ENCODE results near the gene AIPL1.
A peak's percentile ranks its signal among the peaks of the same experiment; 100 is the strongest.

Gene AIPL1

DNA sequence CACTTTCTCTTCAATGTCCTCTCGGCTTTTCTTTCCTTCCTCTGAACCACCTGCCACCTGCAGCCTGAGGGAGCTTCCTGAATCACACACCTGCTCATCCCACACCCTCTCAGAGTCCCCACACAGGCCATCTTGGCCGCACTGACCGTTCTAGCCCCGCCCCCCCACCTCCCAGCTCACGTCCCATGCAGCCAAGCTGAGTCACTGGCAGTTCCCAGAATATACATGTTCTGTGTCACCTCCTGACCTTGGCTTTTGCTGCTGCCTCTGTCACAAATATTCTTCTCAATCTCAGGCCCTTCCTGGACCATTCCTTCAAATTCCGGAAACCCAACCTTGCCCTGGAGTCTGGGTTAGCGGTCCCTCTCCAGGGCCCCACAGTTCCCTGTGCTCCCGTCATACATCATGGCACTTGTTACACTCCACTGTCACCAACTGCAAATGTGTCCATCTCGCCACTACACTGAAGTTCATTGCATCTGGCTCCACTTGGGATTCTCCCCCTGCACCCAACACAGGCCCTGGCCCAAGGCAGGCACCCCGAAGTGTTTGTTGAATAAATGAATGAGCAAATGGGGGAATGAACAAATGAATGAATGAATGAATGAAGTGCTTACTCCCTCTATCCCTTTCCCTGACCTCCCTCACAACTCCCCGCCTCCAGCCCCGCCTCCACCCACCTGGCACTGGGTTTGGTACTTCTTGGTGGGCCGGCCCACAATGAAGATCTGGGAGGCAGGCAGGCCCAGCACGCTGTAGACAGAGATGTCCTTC lies 22.2 kb upstream of the AIPL1 start:
- no peaks in the 10 kb centered on the region for H3K9me3 ChIP-seq (ENCODE audit: control insufficient read depth, low read length)
- H3K27ac ChIP-seq (ENCODE audit: low read depth, low read length, severe bottlenecking) = no peak overlapping the region
- H3K36me3 ChIP-seq (ENCODE audit: control insufficient read depth, insufficient read depth, low read length) = no peaks in the 10 kb centered on the region
- H3K4me3 ChIP-seq (ENCODE audit: extremely low read depth, insufficient read depth, low read length, poor library complexity, severe bottlenecking) = no peak overlapping the region
- peaks cover 10% of the 10 kb centered on the region for H3K4me1 ChIP-seq (ENCODE audit: control insufficient read depth, insufficient read depth, low read length, poor library complexity, severe bottlenecking)
- WGBS, 2 experiments (ENCODE audit: insufficient coverage in 2 of 2) = 62 to 72% methylated on average over 9 to 12 of the region's 14 CpGs

DNA sequence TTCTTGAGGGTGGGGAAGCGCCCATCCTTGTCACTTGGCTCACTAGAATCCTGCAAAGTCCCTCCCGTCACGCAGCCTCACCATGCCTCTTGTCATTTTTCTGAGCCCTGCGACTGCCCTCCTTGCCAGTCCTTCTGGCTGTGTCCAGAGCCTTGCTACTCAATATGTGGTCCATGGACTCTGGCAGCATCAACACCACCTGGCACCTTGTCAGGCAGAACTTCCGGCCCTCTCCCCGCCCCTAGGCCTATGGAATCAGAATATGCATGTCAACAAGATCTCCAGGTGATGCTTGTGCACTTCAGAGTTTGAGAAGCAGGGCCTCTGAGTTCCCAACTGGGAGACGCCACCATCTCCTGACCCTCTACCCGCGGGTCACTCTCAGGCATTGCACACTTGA lies 21.4 kb upstream of the AIPL1 start:
- H3K9me3 ChIP-seq (ENCODE audit: control insufficient read depth, low read length) = no peaks in the 10 kb centered on the region
- peaks cover 7% of the 10 kb centered on the region for H3K4me1 ChIP-seq (ENCODE audit: control insufficient read depth, insufficient read depth, low read length, poor library complexity, severe bottlenecking)
- 90 to 93% methylated on average over 9 of the region's 9 CpGs for WGBS, 2 experiments (ENCODE audit: insufficient coverage in 2 of 2)
- no peaks in the 10 kb centered on the region for H3K36me3 ChIP-seq (ENCODE audit: control insufficient read depth, insufficient read depth, low read length)
- H3K27ac ChIP-seq (ENCODE audit: low read depth, low read length, severe bottlenecking) = no peak overlapping the region
- H3K4me3 ChIP-seq (ENCODE audit: extremely low read depth, insufficient read depth, low read length, poor library complexity, severe bottlenecking) = no peak overlapping the region

DNA sequence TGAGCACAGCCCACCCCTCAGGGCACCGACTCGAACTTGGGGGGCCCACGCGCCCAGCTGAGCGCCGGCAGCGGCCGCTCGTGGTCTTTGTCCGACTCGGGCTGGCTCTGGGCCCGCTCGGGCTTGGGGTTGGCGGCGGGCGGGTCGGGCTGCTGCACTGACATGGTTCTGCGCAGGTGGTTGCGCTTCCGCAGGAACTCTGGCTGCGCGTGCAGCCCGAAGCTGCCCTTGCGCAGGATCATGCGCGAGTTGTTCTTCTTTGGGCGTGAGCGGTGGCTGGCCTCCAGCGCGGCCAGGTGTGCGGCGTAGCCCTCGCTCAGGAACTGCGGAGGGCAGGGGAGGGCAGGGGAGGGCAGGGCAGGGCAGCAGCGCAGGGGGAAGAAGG lies 20.4 kb upstream of the AIPL1 start:
- WGBS, 2 experiments (ENCODE audit: insufficient coverage in 2 of 2) = 1 to 2% methylated on average over 20 to 31 of the region's 35 CpGs

DNA sequence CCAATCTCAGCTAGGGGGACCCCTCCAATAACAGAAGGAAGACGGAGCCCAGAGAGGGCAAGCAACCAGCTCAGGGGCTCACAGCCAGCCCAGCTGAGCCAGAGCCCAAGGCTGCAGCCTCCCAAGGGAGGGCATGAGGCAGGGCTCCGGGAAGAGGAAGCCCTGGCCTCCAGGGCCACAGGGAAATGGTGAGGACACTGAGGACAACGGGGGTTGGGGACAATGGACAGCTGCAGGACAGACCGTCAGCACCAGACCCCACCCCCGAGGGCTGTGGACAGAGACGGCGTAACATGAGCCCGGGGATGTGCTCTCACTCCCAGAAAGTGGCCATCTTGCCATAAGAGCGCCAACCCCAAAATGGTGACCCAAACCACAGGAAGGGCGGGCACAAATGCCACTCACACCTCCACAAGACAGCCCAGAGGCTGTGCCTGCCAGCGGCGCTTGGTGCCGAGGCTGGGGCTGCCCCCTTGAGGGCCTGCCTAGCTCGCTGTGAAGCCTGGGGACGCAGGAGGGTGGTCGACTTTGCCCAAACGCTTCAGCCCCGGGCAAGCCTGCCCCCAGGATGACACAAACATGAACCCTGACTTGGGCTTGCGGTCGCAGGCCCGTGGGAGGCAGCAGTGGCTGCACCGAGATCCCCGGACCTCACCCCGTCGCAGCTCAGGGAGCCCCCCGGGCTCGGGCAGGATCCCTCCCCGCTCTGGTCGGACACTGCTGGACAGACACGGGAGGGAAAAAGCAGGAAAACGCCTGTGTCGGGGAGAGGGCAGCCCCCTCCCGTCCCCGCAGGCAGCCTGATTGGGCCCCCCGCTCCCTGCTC lies 19.8 kb upstream of the AIPL1 start:
- WGBS, 2 experiments (ENCODE audit: insufficient coverage in 2 of 2) = 21 to 28% methylated on average over 18 to 31 of the region's 35 CpGs
- Histone ChIP-seq H3K36me3 (ENCODE audit: control insufficient read depth, insufficient read depth, low read length) (peaks cover 12% of the 10 kb centered on the region), H3K9me3 (ENCODE audit: control insufficient read depth, low read length) (no peaks in the 10 kb centered on the region), H3K4me3 (ENCODE audit: extremely low read depth, insufficient read depth, low read length, poor library complexity, severe bottlenecking) (peak overlapping the region; percentile 29), H3K4me1 (ENCODE audit: control insufficient read depth, insufficient read depth, low read length, poor library complexity, severe bottlenecking) (peaks cover 7% of the 10 kb centered on the region), H3K27ac (ENCODE audit: low read depth, low read length, severe bottlenecking) (no peak overlapping the region)

More for the DNA sequence above, 20.4 kb upstream of the AIPL1 start:
- Histone ChIP-seq H3K27ac (ENCODE audit: low read depth, low read length, severe bottlenecking) (no peak overlapping the region), H3K4me3 (ENCODE audit: extremely low read depth, insufficient read depth, low read length, poor library complexity, severe bottlenecking) (peak overlapping the region; percentile 29), H3K9me3 (ENCODE audit: control insufficient read depth, low read length) (no peaks in the 10 kb centered on the region), H3K36me3 (ENCODE audit: control insufficient read depth, insufficient read depth, low read length) (peaks cover 6% of the 10 kb centered on the region), H3K4me1 (ENCODE audit: control insufficient read depth, insufficient read depth, low read length, poor library complexity, severe bottlenecking) (peaks cover 7% of the 10 kb centered on the region)

DNA sequence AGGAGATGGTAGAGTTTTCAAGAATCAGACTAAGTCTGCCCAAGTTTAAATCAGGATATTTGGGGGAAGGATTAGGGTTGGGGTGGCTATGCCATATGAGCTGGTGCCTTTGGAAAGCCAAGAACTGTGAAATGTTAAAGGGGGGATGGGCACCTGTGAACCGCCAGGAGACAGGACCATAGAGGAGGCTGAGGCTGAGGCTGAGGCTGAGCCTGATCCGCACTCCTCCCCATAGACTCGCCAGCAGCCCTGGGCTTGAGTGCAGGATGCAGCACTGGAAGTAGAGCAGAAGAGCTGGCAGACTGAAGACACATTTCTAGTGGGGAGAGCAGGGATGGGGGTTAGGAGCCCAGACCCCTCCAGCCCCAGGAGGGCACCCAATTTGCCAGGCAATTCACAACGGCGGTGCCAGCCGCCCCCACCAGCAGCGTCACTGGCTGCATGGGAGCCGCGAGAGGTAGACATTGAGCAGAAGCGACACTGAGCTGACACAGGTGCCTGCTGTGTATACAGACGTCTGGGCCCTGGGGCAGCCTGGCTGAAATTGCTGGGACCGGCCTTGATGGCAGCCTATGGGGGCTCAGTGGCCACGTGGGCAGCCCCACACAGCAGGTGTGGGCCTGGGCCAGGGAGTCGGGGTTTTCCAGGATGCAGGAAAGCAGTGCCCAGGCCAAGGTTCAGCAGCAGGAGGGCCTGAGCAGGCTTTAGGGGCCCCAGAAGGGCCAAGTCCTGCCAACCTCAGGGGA lies 18.5 kb upstream of the AIPL1 start:
- peaks cover 24% of the 10 kb centered on the region for H3K36me3 ChIP-seq (ENCODE audit: control insufficient read depth, insufficient read depth, low read length)
- WGBS, 2 experiments (ENCODE audit: insufficient coverage in 2 of 2) = 78 to 85% methylated on average over 14 of the region's 14 CpGs
- H3K4me3 ChIP-seq (ENCODE audit: extremely low read depth, insufficient read depth, low read length, poor library complexity, severe bottlenecking) = no peak overlapping the region
- no peaks in the 10 kb centered on the region for H3K9me3 ChIP-seq (ENCODE audit: control insufficient read depth, low read length)
- H3K4me1 ChIP-seq (ENCODE audit: control insufficient read depth, insufficient read depth, low read length, poor library complexity, severe bottlenecking) = peaks cover 7% of the 10 kb centered on the region
- no peak overlapping the region for H3K27ac ChIP-seq (ENCODE audit: low read depth, low read length, severe bottlenecking)

DNA sequence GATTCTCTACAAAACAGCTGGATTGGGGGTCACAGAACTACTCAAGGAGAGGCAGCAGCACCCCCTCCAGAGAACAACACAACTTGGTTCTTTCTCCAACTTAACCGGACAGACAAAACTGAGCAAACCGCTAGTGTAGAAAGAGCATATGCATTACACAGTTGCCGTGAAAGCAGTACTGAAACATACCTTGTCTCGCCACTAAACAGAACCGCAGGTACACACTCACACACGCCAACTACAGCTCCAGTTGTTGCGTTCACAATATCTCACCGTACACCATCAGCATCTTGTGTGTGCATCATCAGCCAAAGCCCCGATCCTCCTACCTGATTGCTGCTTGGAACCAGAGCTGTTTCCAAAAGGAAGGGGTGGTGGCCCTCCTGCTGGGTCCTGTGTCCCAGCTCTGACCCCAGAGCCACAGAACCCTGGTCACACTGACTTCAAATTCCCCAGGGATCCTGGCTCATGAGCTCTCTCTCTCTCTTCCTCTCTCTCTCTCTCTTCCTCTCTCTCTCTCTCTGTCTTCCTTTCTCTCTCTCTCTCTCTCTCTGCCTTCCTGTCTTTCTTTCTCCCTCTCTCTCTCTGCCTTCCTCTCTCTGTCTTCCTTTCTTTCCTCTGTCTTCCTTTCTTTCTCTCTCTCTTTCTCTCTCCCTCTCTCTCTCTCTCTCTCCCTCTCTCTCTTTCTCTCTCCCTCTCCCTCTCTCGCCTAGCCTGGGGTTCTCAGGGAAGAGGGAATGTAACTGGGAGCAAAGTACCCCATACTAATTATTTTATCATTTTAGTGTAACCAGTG lies 17.7 kb upstream of the AIPL1 start:
- no peak overlapping the region for H3K4me3 ChIP-seq (ENCODE audit: extremely low read depth, insufficient read depth, low read length, poor library complexity, severe bottlenecking)
- H3K4me1 ChIP-seq (ENCODE audit: control insufficient read depth, insufficient read depth, low read length, poor library complexity, severe bottlenecking) = peaks cover 3% of the 10 kb centered on the region
- H3K36me3 ChIP-seq (ENCODE audit: control insufficient read depth, insufficient read depth, low read length) = peaks cover 32% of the 10 kb centered on the region
- H3K9me3 ChIP-seq (ENCODE audit: control insufficient read depth, low read length) = no peaks in the 10 kb centered on the region
- 86 to 94% methylated on average over 9 of the region's 10 CpGs for WGBS, 2 experiments (ENCODE audit: insufficient coverage in 2 of 2)
- H3K27ac ChIP-seq (ENCODE audit: low read depth, low read length, severe bottlenecking) = no peak overlapping the region

DNA sequence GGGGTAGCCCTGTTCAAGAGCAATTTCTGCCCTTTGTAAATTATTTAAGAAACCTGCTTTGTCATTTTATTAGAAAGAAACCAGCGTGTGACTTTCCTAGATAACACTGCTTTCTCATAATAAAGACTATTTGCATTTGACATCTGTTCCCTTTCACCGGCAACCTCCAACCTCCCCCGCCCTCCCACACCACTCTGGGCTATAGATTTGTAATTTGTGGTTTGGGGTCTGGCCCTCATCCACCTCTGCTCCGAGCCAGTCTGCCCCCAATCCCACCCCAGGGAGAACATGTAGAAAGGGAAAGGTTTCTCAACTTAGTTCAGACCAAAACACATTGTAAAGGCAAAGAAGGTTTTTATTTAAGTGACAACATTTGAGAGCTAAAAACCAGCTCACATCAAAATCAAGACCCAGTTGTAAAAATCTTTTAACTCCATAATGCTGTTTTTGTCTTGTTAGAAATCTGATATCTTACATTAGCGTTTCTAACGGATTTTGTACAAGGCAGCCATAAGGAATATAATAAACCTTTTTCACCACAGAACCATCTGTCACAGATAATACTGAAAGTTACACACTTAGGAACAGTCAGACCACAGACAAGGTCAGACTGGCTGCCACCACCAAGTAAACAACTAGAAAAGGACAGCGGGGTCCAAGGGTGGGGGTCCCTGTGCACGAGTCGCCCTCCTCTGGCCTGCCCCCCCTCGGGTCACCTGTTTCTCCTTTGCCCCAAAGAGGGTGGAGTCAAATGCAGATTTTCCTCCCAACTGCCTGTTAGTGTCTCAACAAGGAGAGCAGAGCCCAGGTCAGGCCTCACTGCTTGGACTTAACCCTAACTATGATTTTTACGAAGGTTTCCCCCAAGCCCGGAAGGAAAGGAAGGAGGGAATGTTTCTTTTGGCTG lies 16.3 kb upstream of the AIPL1 start:
- WGBS, 2 experiments (ENCODE audit: insufficient coverage in 2 of 2) = 63 to 74% methylated on average over 2 to 4 of the region's 12 CpGs
- peaks cover 3% of the 10 kb centered on the region for H3K4me1 ChIP-seq (ENCODE audit: control insufficient read depth, insufficient read depth, low read length, poor library complexity, severe bottlenecking)
- H3K4me3 ChIP-seq (ENCODE audit: extremely low read depth, insufficient read depth, low read length, poor library complexity, severe bottlenecking) = no peak overlapping the region
- H3K9me3 ChIP-seq (ENCODE audit: control insufficient read depth, low read length) = no peaks in the 10 kb centered on the region
- H3K36me3 ChIP-seq (ENCODE audit: control insufficient read depth, insufficient read depth, low read length) = peaks cover 43% of the 10 kb centered on the region
- H3K27ac ChIP-seq (ENCODE audit: low read depth, low read length, severe bottlenecking) = no peak overlapping the region

DNA sequence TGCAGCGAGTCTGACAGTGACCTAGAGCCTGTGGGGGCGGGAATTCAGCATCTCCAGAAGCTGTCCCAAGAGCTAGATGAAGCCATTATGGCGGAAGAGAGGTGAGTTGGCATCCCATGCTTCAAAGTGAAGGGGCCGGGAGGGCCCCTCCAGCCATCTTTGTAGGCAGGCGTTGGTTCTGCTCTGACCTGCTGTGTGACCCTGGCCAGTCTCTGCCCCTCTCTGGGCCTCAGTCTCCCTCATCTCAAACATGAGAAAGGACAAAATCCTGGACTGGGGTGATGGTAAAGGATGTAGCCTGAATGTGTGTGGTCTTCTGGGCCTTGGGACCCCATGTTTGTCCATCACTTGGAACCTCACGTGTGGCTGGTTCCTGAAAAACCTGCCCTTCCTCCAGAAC lies 14.4 kb upstream of the AIPL1 start:
- Histone ChIP-seq H3K27ac (ENCODE audit: low read depth, low read length, severe bottlenecking) (no peak overlapping the region), H3K4me1 (ENCODE audit: control insufficient read depth, insufficient read depth, low read length, poor library complexity, severe bottlenecking) (peaks cover 7% of the 10 kb centered on the region), H3K36me3 (ENCODE audit: control insufficient read depth, insufficient read depth, low read length) (peaks cover 55% of the 10 kb centered on the region), H3K9me3 (ENCODE audit: control insufficient read depth, low read length) (no peaks in the 10 kb centered on the region), H3K4me3 (ENCODE audit: extremely low read depth, insufficient read depth, low read length, poor library complexity, severe bottlenecking) (no peak overlapping the region)
- 91 to 93% methylated on average over 5 of the region's 6 CpGs for WGBS, 2 experiments (ENCODE audit: insufficient coverage in 2 of 2)

DNA sequence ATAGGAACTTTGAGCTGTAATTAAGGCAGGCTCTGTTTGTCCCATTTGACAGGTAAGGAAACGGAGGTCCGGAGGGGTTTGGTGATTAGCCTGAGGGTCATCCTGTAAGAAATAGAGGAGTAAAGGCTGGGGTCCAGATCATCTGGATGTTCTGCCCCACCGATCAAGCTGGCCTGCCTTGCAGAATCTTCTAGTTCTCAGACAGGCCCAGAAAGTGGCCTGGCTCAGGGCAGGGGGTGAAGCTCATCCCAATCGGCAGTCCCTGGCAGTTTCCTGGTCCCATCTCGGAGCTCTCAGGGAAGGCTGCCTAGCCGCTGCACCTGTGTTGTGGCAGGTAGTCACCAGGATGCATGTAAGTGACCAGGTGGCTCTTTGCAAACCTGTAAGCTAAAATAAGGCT lies 13.6 kb upstream of the AIPL1 start:
- H3K4me3 ChIP-seq (ENCODE audit: extremely low read depth, insufficient read depth, low read length, poor library complexity, severe bottlenecking) = no peak overlapping the region
- WGBS, 2 experiments (ENCODE audit: insufficient coverage in 2 of 2) = 96 to 99% methylated on average over 6 of the region's 6 CpGs
- no peak overlapping the region for H3K27ac ChIP-seq (ENCODE audit: low read depth, low read length, severe bottlenecking)
- peaks cover 55% of the 10 kb centered on the region for H3K36me3 ChIP-seq (ENCODE audit: control insufficient read depth, insufficient read depth, low read length)
- H3K9me3 ChIP-seq (ENCODE audit: control insufficient read depth, low read length) = no peaks in the 10 kb centered on the region
- H3K4me1 ChIP-seq (ENCODE audit: control insufficient read depth, insufficient read depth, low read length, poor library complexity, severe bottlenecking) = peaks cover 7% of the 10 kb centered on the region

All from mesodermal cell (in vitro differentiated cells).